Spinal cord (tissue), 10 donors: Measurements from ENCODE around the gene FMO4. TPM values are rescaled to one million over a fixed set of nuclear protein-coding genes. Genes with fewer than 3 reads are reported as not detected.

Experiments used
- DNase-seq, 6 donors: peaks; one replicate each; pipeline versions ENCODE4 v3.0.0 to v3.0.0-alpha.2; 2013 to 2015; ENCODE audit warnings: low spot score in 6 of 6, low read depth in 4 of 6
- H3K27ac ChIP-seq: one replicate; pipeline ENCODE4 v1.5.1; 2013; ENCODE audit warnings: low read depth, low read length, control low read depth
- H3K27me3 ChIP-seq: one replicate; pipeline ENCODE4 v1.6.1; 2013; ENCODE audit warnings: low read length; ENCODE audit not compliant: control insufficient read depth, insufficient read depth
- H3K36me3 ChIP-seq: one replicate; pipeline ENCODE4 v1.6.1; 2013; ENCODE audit warnings: low read length; ENCODE audit not compliant: control insufficient read depth, insufficient read depth
- H3K4me1 ChIP-seq: one replicate; pipeline ENCODE4 v1.6.1; 2013; ENCODE audit warnings: low read length; ENCODE audit not compliant: control insufficient read depth, insufficient read depth
- H3K4me3 ChIP-seq: one replicate; pipeline ENCODE4 v1.5.1; 2013; ENCODE audit warnings: low read depth, low read length, control low read depth
- H3K9me3 ChIP-seq: one replicate; pipeline ENCODE4 v1.6.1; 2013; ENCODE audit warnings: low read length; ENCODE audit not compliant: control insufficient read depth, insufficient read depth
- WGBS: methylation state at CpG from one replicate; pipeline ENCODE4 v1.1.5; 2013; ENCODE audit warnings: missing lambda C conversion rate; ENCODE audit not compliant: insufficient coverage; 5-methylcytosine and 5-hydroxymethylcytosine counted together
- long read RNA-seq, 4 donors: transcript quantifications; one replicate each; lab custom pipeline, GENCODE V29; 2026
- polyA plus RNA-seq, 2 donors: library from polyadenylated mRNA; unstranded; fragments of 120-200 nt; gene quantifications; one replicate each; pipeline ENCODE4 v1.2.1, GENCODE V29; 2013; ENCODE audit not compliant: insufficient read length in 2 of 2
- total RNA-seq, 2 donors: library from RNA; depleted of rRNA in 1 of 2; stranded (reverse); fragments of 120-200 nt in 1 of 2; fragments of >200 nt in 1 of 2; gene quantifications; one replicate each; pipeline versions ENCODE4 v1.2.3 to v1.2.4, GENCODE V29; 2013 to 2014
- donor health status: healthy.

FMO4 gene, protein sequence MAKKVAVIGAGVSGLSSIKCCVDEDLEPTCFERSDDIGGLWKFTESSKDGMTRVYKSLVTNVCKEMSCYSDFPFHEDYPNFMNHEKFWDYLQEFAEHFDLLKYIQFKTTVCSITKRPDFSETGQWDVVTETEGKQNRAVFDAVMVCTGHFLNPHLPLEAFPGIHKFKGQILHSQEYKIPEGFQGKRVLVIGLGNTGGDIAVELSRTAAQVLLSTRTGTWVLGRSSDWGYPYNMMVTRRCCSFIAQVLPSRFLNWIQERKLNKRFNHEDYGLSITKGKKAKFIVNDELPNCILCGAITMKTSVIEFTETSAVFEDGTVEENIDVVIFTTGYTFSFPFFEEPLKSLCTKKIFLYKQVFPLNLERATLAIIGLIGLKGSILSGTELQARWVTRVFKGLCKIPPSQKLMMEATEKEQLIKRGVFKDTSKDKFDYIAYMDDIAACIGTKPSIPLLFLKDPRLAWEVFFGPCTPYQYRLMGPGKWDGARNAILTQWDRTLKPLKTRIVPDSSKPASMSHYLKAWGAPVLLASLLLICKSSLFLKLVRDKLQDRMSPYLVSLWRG
- total RNA-seq (1 to 10 TPM; 5.6 to 5.8 TPM), polyA plus RNA-seq (1 to 10 TPM; 1.4 to 3.7 TPM)
- long read RNA-seq, donor 1: 0 reads
- long read RNA-seq, donor 2: 0 reads
- long read RNA-seq, donor 3: 0 reads
- long read RNA-seq, donor 4, partial matches to known transcripts: 0 of 4 reads
- long read RNA-seq, donor 4, other reads (novel, unspliced or antisense): 0 of 4 reads

DNA sequence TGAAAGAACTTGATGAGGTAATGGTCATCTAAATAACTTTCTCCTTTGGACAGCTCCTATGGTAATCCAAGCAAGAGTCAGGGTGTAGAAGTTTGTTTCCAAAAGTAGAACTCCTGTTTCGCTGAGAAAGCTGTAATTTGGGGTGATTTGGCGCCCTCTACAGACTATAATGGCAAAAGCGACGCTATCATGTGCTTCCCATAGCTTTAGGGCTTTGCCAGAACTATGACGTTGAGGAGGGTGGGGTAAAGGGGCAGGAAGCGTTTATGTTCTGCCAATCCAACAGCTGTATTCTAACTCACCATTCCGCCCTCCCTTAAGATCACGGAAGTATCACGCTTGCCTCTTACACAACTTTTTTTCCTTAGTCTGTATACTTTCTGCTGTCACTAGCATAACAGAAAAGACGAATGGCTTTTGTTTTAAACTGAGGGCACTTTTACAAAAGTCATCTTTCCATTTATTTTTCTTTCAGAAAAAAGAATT, at the start of gene FMO4:
FMO4 (plus strand) TSS at position 349 of the 486 bp plus-strand sequence. CDS start 5,643 bp downstream, outside the sequence.
- DNase-seq: peak; percentile 85 to 97 (median 91)
- no peaks in the 10 kb centered on the region for H3K9me3 ChIP-seq
- H3K4me3 ChIP-seq: peak within 1 kb of the TSS; percentile 26
- H3K4me1 ChIP-seq: no peaks in the 10 kb centered on the region
- no peaks in the 10 kb centered on the region for H3K27me3 ChIP-seq
- H3K36me3 ChIP-seq: no peaks in the 10 kb centered on the region
- peak within 1 kb of the TSS; percentile 78 for H3K27ac ChIP-seq
- WGBS: 0% methylated on average over 7 of the region's 10 CpGs

DNA sequence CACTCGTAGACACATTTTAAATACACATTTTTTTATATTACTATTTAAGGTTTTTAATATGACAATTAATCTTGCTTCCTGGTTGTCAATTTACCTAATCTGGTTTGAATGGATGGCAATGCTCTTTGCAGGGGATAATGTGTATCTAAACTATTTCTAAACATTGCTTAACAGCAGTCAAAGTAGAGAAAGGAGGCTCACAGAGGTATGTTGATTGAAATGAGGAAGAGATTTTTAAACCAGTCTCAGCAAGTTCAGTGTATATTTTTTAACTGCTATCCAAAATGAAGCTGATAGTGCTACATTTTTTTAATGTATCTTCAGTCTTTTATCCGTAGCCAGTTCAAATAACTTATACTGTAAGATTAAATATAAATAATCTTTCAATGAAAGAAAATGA, 48.3 kb upstream of the FMO4 start:
- Histone ChIP-seq H3K27ac (no peak overlapping the region), H3K4me1 (no peaks in the 10 kb centered on the region), H3K4me3 (no peak overlapping the region), H3K27me3 (no peaks in the 10 kb centered on the region), H3K36me3 (no peaks in the 10 kb centered on the region), H3K9me3 (no peaks in the 10 kb centered on the region)
- WGBS: no CpG with 5 or more reads among the region's 2 CpGs
- DNase-seq: no peak

DNA sequence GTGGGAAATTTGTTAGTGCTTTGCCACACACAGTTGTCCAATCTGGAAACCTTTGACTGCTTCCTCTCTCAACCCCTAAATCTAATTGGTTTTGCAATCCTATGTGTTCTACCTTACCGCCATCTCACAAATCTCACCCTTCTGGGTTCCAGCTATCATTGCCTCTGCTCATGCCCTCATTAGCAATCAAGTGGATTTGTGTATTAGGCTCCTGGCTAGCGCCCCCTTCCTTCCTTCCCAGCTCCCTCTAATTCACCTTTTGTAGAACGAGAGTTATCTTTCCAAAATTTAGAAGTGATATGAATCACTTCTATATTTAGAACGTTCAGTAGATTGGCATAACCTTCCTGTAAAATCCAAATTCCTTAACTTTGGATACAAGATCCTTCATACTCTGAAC, 47.1 kb upstream of the FMO4 start:
- no peaks in the 10 kb centered on the region for H3K36me3 ChIP-seq
- no peak overlapping the region for H3K4me3 ChIP-seq
- H3K9me3 ChIP-seq: no peaks in the 10 kb centered on the region
- no peaks in the 10 kb centered on the region for H3K27me3 ChIP-seq
- DNase-seq: no peak
- no peaks in the 10 kb centered on the region for H3K4me1 ChIP-seq
- no peak overlapping the region for H3K27ac ChIP-seq
- WGBS: 92% methylated on average over 2 of the region's 4 CpGs

DNA sequence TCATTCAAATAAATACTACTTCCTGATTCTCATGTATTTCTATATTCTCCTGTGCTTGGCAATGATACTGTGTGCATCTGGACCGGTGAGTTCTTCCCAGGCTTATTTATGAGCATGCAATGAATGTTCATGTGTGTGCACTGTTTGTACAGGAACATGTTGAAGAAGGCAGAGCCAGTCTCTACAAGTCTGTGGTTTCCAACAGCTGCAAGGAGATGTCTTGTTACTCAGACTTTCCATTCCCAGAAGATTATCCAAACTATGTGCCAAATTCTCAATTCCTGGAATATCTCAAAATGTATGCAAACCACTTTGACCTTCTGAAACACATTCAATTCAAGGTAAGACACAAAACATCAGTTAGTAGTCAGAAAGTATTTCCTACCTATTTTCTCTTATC, 46.6 kb upstream of the FMO4 start:
- DNase-seq: no peak
- Histone ChIP-seq H3K27ac (no peak overlapping the region), H3K9me3 (no peaks in the 10 kb centered on the region), H3K4me3 (no peak overlapping the region), H3K4me1 (no peaks in the 10 kb centered on the region), H3K27me3 (no peaks in the 10 kb centered on the region), H3K36me3 (no peaks in the 10 kb centered on the region)
- 71% methylated on average over 1 of the region's 1 CpG for WGBS

DNA sequence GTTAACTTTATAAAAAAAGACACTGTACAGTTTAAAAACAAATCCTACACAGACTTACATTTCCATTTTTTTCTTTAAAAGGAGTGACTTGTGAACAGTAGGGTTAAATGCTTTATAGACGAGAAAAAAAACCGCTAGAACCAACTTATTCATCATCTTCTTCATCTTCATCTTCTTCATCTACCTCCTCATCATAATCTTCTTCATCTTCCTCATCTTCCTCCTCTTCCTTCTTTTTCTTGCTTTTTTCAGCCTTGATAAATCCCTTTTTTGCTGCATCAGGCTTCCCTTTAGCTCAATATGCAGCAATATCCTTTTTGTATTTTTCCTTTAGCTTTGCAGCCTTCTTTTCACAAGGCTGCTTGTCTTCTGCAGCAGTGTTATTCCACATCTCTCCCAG, 43.2 kb upstream of the FMO4 start:
- no peak for DNase-seq
- 100% methylated on average over 1 of the region's 2 CpGs for WGBS
- H3K4me3 ChIP-seq: no peak overlapping the region
- H3K27ac ChIP-seq: no peak overlapping the region
- H3K36me3 ChIP-seq: no peaks in the 10 kb centered on the region
- no peaks in the 10 kb centered on the region for H3K9me3 ChIP-seq
- no peaks in the 10 kb centered on the region for H3K4me1 ChIP-seq
- H3K27me3 ChIP-seq: no peaks in the 10 kb centered on the region

DNA sequence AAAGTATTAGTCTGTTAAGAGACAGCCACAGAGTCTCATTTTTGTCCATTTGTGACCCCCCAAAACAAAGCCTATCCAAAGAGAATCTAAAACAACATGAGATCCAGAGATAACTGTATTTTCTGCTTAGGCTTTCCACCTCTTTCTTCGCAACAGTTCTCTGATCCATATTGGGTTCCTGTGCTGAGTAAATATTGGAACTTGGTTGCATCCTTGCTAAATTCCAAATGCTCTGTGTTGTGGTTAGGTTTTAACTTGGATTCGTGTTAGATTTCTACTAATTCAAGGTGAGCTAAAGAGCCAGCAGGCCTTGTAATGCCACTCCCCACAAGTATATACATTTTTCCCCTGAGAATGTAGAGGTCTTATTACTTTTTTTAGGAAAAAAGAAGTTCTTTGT, 36.4 kb upstream of the FMO4 start:
- Histone ChIP-seq H3K27me3 (no peaks in the 10 kb centered on the region), H3K36me3 (no peaks in the 10 kb centered on the region), H3K27ac (no peak overlapping the region), H3K9me3 (no peaks in the 10 kb centered on the region), H3K4me3 (no peak overlapping the region), H3K4me1 (no peaks in the 10 kb centered on the region)
- DNase-seq: no peak
- no CpG with 5 or more reads among the region's 2 CpGs for WGBS

DNA sequence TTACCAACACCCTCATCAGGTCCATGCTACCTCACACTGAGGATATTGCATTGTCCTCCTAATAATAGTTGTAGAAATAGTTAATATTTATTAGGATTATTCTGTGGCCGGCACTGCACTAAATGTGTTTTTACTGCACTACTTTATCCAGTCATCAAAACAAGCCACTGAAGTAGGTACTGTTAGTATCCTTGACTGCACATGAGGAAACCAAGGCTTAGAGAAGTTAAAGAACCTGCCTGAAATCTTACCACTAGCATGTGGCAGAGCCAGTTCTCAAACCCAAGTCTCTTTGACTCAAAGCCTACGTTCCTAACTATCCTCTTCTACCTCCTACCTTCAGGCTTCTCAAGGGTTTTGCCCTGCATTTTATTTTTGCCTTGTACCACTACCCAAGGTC, 34.7 kb upstream of the FMO4 start:
- Histone ChIP-seq H3K9me3 (no peaks in the 10 kb centered on the region), H3K4me1 (no peaks in the 10 kb centered on the region), H3K27ac (no peak overlapping the region), H3K36me3 (no peaks in the 10 kb centered on the region), H3K27me3 (no peaks in the 10 kb centered on the region), H3K4me3 (no peak overlapping the region)
- DNase-seq: no peak
- WGBS: 70% methylated on average over 1 of the region's 2 CpGs

DNA sequence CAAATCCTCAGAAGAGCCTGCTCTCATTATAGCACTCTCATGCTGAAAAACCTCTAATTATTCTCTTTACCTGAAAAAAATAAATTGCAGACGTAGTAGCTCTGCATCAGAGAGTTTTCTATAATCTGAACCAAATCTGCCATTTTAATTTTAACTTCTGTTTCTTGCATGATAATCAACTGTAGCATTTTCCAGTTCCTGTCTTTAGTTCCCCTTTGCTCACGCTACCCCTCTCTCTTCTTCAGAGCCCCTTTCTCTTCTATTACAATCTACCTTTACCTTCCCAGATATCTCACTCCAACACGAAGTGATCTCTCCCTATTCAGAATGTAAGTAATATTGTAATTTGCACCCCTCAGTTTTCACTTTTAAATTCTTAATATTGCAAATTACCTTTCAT, 34.3 kb upstream of the FMO4 start:
- WGBS: 90% methylated on average over 2 of the region's 3 CpGs
- no peaks in the 10 kb centered on the region for H3K4me1 ChIP-seq

DNA sequence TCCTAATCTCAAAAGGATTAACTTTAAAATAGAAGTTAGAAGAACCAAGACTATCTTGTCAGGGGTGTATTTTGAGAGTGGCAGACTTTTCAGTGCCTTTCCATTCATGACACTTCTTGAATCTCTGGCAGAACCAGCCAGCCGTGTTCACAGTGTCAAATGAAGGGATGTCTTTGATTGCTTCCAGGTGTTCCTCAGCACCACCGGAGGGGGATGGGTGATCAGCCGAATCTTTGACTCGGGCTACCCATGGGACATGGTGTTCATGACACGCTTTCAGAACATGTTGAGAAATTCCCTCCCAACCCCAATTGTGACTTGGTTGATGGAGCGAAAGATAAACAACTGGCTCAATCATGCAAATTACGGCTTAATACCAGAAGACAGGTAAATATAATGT, 33.4 kb upstream of the FMO4 start:
- H3K36me3 ChIP-seq: no peaks in the 10 kb centered on the region
- no peak for DNase-seq
- H3K27ac ChIP-seq: no peak overlapping the region
- H3K27me3 ChIP-seq: no peaks in the 10 kb centered on the region
- H3K9me3 ChIP-seq: no peaks in the 10 kb centered on the region
- no peaks in the 10 kb centered on the region for H3K4me1 ChIP-seq
- WGBS: 100% methylated on average over 4 of the region's 7 CpGs
- no peak overlapping the region for H3K4me3 ChIP-seq

More for the DNA sequence above, 34.3 kb upstream of the FMO4 start:
- Histone ChIP-seq H3K9me3 (no peaks in the 10 kb centered on the region), H3K36me3 (no peaks in the 10 kb centered on the region), H3K27ac (no peak overlapping the region), H3K4me3 (no peak overlapping the region), H3K27me3 (no peaks in the 10 kb centered on the region)
- DNase-seq: no peak
